H1 (cell line): ENCODE data around the gene VGLL4. TPM values are rescaled to one million over a fixed set of nuclear protein-coding genes. Genes with fewer than 3 reads are reported as not detected.

Experiments used
- RNF2 ChIP-seq: fragments of 200-900, 300-1000 bp; sonication (generic); IDR thresholded peaks from 2 replicates; pipeline ENCODE4 v1.7.1; 2016; ENCODE audit warnings: borderline replicate concordance, low read depth, mild to moderate bottlenecking, antibody characterized with exemption, low read length; ENCODE audit not compliant: poor library complexity, severe bottlenecking; ENCODE audit errors: missing control alignments
- polyA plus RNA-seq, 7 experiments: library from polyadenylated mRNA; depleted of rRNA in 3 of 7; stranded (reverse) in 5 of 7; unstranded in 2 of 7; fragments of >200 nt in 5 of 7; fragments of 200-250 nt in 2 of 7; gene quantifications; 1 replicate in 5 of 7; 2 replicates in 1 of 7; 4 replicates in 1 of 7; pipeline versions ENCODE4 v1.2.1 to v1.2.3, GENCODE V29; 2011 to 2013; ENCODE audit warnings: missing spikeins in 2 of 7, mixed read lengths in 2 of 7
- total RNA-seq: library from RNA; stranded (reverse); fragmentation: NEBNext Ultra II Directional; extraction: Animal tissue kit (Norgen Biotek cat#: 25700); gene quantifications from 2 replicates; pipeline ENCODE4 v1.2.1, GENCODE V29; 2021
- TF ChIP-seq, protein P1 (sequence below): IDR thresholded peaks from 2 replicates; pipeline ENCODE4 v1.6.1; 2012; ENCODE audit warnings: inconsistent platforms

Gene VGLL4
- total and polyA plus RNA-seq, 2 of the 8 experiments (the other 6 are each of a cell fraction or from before 2014, with no cell fraction given), result 45.1 to 50.0 TPM

DNA sequence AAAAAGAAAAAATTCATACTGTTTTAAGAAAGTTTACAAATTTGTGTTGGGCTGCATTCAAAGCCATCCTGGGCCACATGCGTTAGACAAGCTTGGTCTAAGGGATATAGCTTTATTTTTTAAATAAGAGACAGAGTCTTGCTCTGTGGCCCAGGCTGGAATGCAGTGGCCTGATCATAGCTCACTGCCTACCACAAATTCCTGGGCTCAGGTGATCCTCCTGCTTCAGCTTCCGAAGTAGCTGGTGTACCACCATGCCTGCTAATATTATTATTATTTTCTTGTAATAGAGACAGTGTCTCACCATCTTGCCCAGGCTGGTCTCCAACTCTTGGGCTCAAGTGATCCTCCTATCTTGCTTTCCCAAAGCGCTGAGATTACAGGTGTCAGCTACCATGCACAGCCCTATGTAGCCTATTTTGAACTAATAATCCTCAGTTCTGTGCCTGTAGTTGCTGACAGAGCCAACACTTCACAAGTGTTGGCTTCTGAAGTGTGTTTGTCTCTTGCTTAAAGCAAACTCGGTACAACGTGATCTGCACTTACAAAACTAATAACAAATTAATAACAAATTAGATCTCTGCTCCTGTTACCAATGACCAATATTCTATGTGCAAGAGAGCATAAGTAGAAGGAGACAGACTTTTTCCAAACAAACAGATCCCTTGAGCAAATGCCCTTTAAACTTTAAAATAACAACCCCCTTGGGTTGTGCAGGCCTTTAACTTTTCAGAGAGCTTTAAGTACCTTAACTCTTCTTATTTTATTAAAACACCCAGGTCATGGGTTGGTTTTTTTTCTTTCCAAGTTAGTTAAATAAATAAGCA, 135.2 kb downstream of the VGLL4 start (continued):
- TF ChIP-seq RNF2, result no peak
- TF ChIP-seq, protein P1, sequence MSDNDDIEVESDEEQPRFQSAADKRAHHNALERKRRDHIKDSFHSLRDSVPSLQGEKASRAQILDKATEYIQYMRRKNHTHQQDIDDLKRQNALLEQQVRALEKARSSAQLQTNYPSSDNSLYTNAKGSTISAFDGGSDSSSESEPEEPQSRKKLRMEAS, result no peak
